IPS-15b (cell line): ENCODE data around the gene EIF1AD.
"Not testable (repeated sequence)": the region's sequence is repeated elsewhere in the genome, so short reads cannot be mapped to it uniquely, and the experiment has no call there.

Experiments used
- H3K27me3 ChIP-seq: one replicate; pipeline ENCODE4 v1.6.1; 2013; ENCODE audit warnings: low read length; ENCODE audit not compliant: control insufficient read depth, insufficient read depth
- H3K36me3 ChIP-seq: one replicate; pipeline ENCODE4 v1.6.1; 2013; ENCODE audit warnings: low read length; ENCODE audit not compliant: control insufficient read depth, insufficient read depth
- H3K4me1 ChIP-seq: one replicate; pipeline ENCODE4 v1.6.1; 2013; ENCODE audit warnings: mild to moderate bottlenecking, low read length; ENCODE audit not compliant: control insufficient read depth, insufficient read depth
- H3K4me3 ChIP-seq: one replicate; pipeline ENCODE4 v1.5.1; 2013; ENCODE audit warnings: low read depth, low read length
- H3K9ac ChIP-seq: one replicate; pipeline ENCODE4 v1.6.1; 2013; ENCODE audit warnings: low read depth, mild to moderate bottlenecking, low read length
- H3K9me3 ChIP-seq: one replicate; pipeline ENCODE4 v1.6.1; 2013; ENCODE audit warnings: mild to moderate bottlenecking, low read length; ENCODE audit not compliant: control insufficient read depth, insufficient read depth

EIF1AD gene

GRCh38 chr11:66016793-66017177 lies 14.8 kb upstream of the EIF1AD start:
- Histone ChIP-seq H3K4me3 (no peak overlapping the region), H3K4me1 (no peaks in the 10 kb centered on the region), H3K36me3 (no peaks in the 10 kb centered on the region), H3K9ac (no peak overlapping the region), H3K9me3 (no peaks in the 10 kb centered on the region), H3K27me3 (peaks cover 9% of the 10 kb centered on the region)

GRCh38 chr11:66015936-66016792 lies 14.2 kb upstream of the EIF1AD start:
- no peaks in the 10 kb centered on the region for H3K9me3 ChIP-seq
- H3K4me1 ChIP-seq: no peaks in the 10 kb centered on the region
- H3K27me3 ChIP-seq: peaks cover 10% of the 10 kb centered on the region
- H3K4me3 ChIP-seq: no peak overlapping the region
- no peaks in the 10 kb centered on the region for H3K36me3 ChIP-seq
- no peak overlapping the region for H3K9ac ChIP-seq

GRCh38 chr11:66015454-66015881 lies 13.5 kb upstream of the EIF1AD start:
- H3K4me1 ChIP-seq: no peaks in the 10 kb centered on the region
- no peaks in the 10 kb centered on the region for H3K9me3 ChIP-seq
- no peak overlapping the region for H3K9ac ChIP-seq
- H3K4me3 ChIP-seq: no peak overlapping the region
- no peaks in the 10 kb centered on the region for H3K36me3 ChIP-seq
- H3K27me3 ChIP-seq: peaks cover 10% of the 10 kb centered on the region

- H3K4me1 ChIP-seq: no peaks in the 10 kb centered on the region
- H3K9ac ChIP-seq: no peak overlapping the region
- H3K36me3 ChIP-seq: no peaks in the 10 kb centered on the region
- H3K27me3 ChIP-seq: peaks cover 10% of the 10 kb centered on the region
- no peaks in the 10 kb centered on the region for H3K9me3 ChIP-seq
- no peak overlapping the region for H3K4me3 ChIP-seq
Observed at GRCh38 chr11:66014804-66015453, 13.0 kb upstream of the EIF1AD start.

- Histone ChIP-seq H3K9me3 (no peaks in the 10 kb centered on the region), H3K4me1 (no peaks in the 10 kb centered on the region), H3K36me3 (no peaks in the 10 kb centered on the region), H3K4me3 (no peak overlapping the region), H3K27me3 (peaks cover 10% of the 10 kb centered on the region), H3K9ac (no peak overlapping the region)
Observed at GRCh38 chr11:66013762-66014100, 11.8 kb upstream of the EIF1AD start.

GRCh38 chr11:66012946-66013761 lies 11.2 kb upstream of the EIF1AD start:
- Histone ChIP-seq H3K4me3 (no peak overlapping the region), H3K9me3 (no peaks in the 10 kb centered on the region), H3K9ac (no peak overlapping the region), H3K36me3 (no peaks in the 10 kb centered on the region), H3K27me3 (peaks cover 10% of the 10 kb centered on the region), H3K4me1 (no peaks in the 10 kb centered on the region)

GRCh38 chr11:66012371-66012945 lies 10.5 kb upstream of the EIF1AD start:
- H3K9ac ChIP-seq: no peak overlapping the region
- H3K4me1 ChIP-seq: no peaks in the 10 kb centered on the region
- no peak overlapping the region for H3K4me3 ChIP-seq
- H3K9me3 ChIP-seq: no peaks in the 10 kb centered on the region
- H3K36me3 ChIP-seq: no peaks in the 10 kb centered on the region
- H3K27me3 ChIP-seq: peaks cover 10% of the 10 kb centered on the region

GRCh38 chr11:66011785-66012303 lies 9.9 kb upstream of the EIF1AD start, which contains the start of gene CST6:
Gene CST6, plus strand, starts transcription at chr11:66012008. Its CDS starts 37 bp downstream, at chr11:66012045.
- H3K4me3 ChIP-seq: peak within 1 kb of the TSS; percentile 22
- H3K27me3 ChIP-seq: peaks cover 10% of the 10 kb centered on the region
- no peak within 1 kb of the TSS for H3K9ac ChIP-seq
- no peaks in the 10 kb centered on the region for H3K9me3 ChIP-seq
- no peaks in the 10 kb centered on the region for H3K36me3 ChIP-seq
- peaks cover 3% of the 10 kb centered on the region for H3K4me1 ChIP-seq

GRCh38 chr11:66011239-66011784 lies 9.4 kb upstream of the EIF1AD start:
- Histone ChIP-seq H3K36me3 (no peaks in the 10 kb centered on the region), H3K9me3 (no peaks in the 10 kb centered on the region), H3K4me1 (peaks cover 6% of the 10 kb centered on the region), H3K9ac (no peak overlapping the region), H3K27me3 (peaks cover 10% of the 10 kb centered on the region), H3K4me3 (peak overlapping the region; percentile 14)

GRCh38 chr11:66010036-66010435 lies 8.1 kb upstream of the EIF1AD start:
- H3K27me3 ChIP-seq, H3K9ac ChIP-seq, H3K4me3 ChIP-seq, H3K4me1 ChIP-seq, H3K36me3 ChIP-seq, H3K9me3 ChIP-seq: not testable (repeated sequence)

- Histone ChIP-seq H3K4me1 (peaks cover 6% of the 10 kb centered on the region), H3K9ac (no peak overlapping the region), H3K4me3 (no peak overlapping the region), H3K36me3 (peaks cover 2% of the 10 kb centered on the region), H3K27me3 (peaks cover 10% of the 10 kb centered on the region), H3K9me3 (no peaks in the 10 kb centered on the region)
Observed at GRCh38 chr11:66008468-66009101, 6.6 kb upstream of the EIF1AD start.
